Fibroblast of skin of left quadriceps (primary cell): ENCODE results near the gene SYS1.

Source experiments
- DNase-seq, 2 experiments: peaks; one replicate each; pipeline ENCODE4 v3.0.0-alpha.2; 2013; ENCODE audit warnings: low read depth in 2 of 2

The SYS1 gene

GRCh38 chr20:45415822-45416637, 53.1 kb downstream of the SYS1 start, which contains the start of gene PIGT:
Gene PIGT (plus strand): TSS chr20:45416141. CDS start chr20:45416157, 16 bp downstream.
- DNase-seq = peak; percentile 51 to 52

- DNase-seq = no peak
These were observed 54.0 kb downstream of the SYS1 start for GRCh38 chr20:45416917-45417316.
